ENCODE results near the gene HK3. TPM values are rescaled to one million over a fixed set of nuclear protein-coding genes. Genes with fewer than 3 reads are reported as not detected.

The HK3 gene
- polyA plus RNA-seq, 1 donor (not counting 4 experiments of a cell fraction or from before 2014, with no cell fraction given), result not detected

GRCh38 chr5:176889321-176890280 lies 9.5 kb downstream of the HK3 start:
- FAIRE-seq (no peak), DNase-seq (ENCODE audit: low read depth, low spot score) (no peak)
- Histone ChIP-seq H2AFZ (ENCODE audit: control insufficient read depth, low read length) (no peak overlapping the region), H3K27me3 (ENCODE audit: control insufficient read depth, extremely low read depth, insufficient read depth, low read length) (peaks cover 10% of the 10 kb centered on the region), H3K9me1 (ENCODE audit: control insufficient read depth, extremely low read depth, insufficient read depth, low read length) (no peaks in the 10 kb centered on the region), H3K4me2 (ENCODE audit: control insufficient read depth, extremely low read depth, insufficient read depth, low read depth, low read length) (no peak overlapping the region), H3K4me3 (ENCODE audit: control insufficient read depth in 2 of 3, extremely low read depth in 1 of 3, insufficient read depth in 2 of 3, low read depth in 1 of 3, low read length in 3 of 3) (no peak overlapping the region), H4K20me1 (ENCODE audit: control insufficient read depth, extremely low read depth, insufficient read depth, low read length) (no peaks in the 10 kb centered on the region), H3K9me3 (ENCODE audit: control insufficient read depth, low read depth, low read length) (no peaks in the 10 kb centered on the region), H3K4me1 (ENCODE audit: control insufficient read depth, extremely low read depth, insufficient read depth, low read length) (no peaks in the 10 kb centered on the region), H3K9ac (ENCODE audit: control insufficient read depth, extremely low read depth, insufficient read depth, low read length) (no peak overlapping the region), H3K36me3 (ENCODE audit: control insufficient read depth in 2 of 2, extremely low read depth in 1 of 2, insufficient read depth in 2 of 2, low read length in 2 of 2) (no peaks in the 10 kb centered on the region), H3K79me2 (ENCODE audit: control insufficient read depth, insufficient read depth, low read length) (no peaks in the 10 kb centered on the region), H3K27ac (ENCODE audit: control insufficient read depth, insufficient read depth, low read length) (no peak overlapping the region)
- TF ChIP-seq EZH2 (IDR thresholded peaks at IDR 0.05; ENCODE audit: low read length) (no peak), CTCF (optimal IDR thresholded peaks at IDR 0.05 in 1 of 3, IDR thresholded peaks at IDR 0.05 in 1 of 3, conservative IDR thresholded peaks at IDR 0.05 in 1 of 3; ENCODE audit: extremely low read depth in 1 of 3, insufficient read depth in 2 of 3, low read length in 3 of 3) (no peak)
- dilution Hi-C loops (cut with MboI; ENCODE audit: extremely low pct_ligation_motif_present, low sequenced_read_pairs), result no loop called here

GRCh38 chr5:176888865-176889165 lies 10.3 kb downstream of the HK3 start:
- no peaks in the 10 kb centered on the region for H3K4me1 ChIP-seq (ENCODE audit: control insufficient read depth, extremely low read depth, insufficient read depth, low read length)
- no peak overlapping the region for H3K27ac ChIP-seq (ENCODE audit: control insufficient read depth, insufficient read depth, low read length)
- no peak overlapping the region for H3K4me2 ChIP-seq (ENCODE audit: control insufficient read depth, extremely low read depth, insufficient read depth, low read depth, low read length)
- H3K9ac ChIP-seq (ENCODE audit: control insufficient read depth, extremely low read depth, insufficient read depth, low read length), result no peak overlapping the region
- no peaks in the 10 kb centered on the region for H3K36me3 ChIP-seq (ENCODE audit: control insufficient read depth in 2 of 2, extremely low read depth in 1 of 2, insufficient read depth in 2 of 2, low read length in 2 of 2)
- no peaks in the 10 kb centered on the region for H3K79me2 ChIP-seq (ENCODE audit: control insufficient read depth, insufficient read depth, low read length)
- dilution Hi-C loops (cut with MboI; ENCODE audit: extremely low pct_ligation_motif_present, low sequenced_read_pairs), result no loop called here
- H3K9me3 ChIP-seq (ENCODE audit: control insufficient read depth, low read depth, low read length), result no peaks in the 10 kb centered on the region
- peaks cover 8% of the 10 kb centered on the region for H3K27me3 ChIP-seq (ENCODE audit: control insufficient read depth, extremely low read depth, insufficient read depth, low read length)
- TF ChIP-seq CTCF (optimal IDR thresholded peaks at IDR 0.05 in 1 of 3, IDR thresholded peaks at IDR 0.05 in 1 of 3, conservative IDR thresholded peaks at IDR 0.05 in 1 of 3; ENCODE audit: extremely low read depth in 1 of 3, insufficient read depth in 2 of 3, low read length in 3 of 3) (no peak), EZH2 (IDR thresholded peaks at IDR 0.05; ENCODE audit: low read length) (no peak)
- no peak overlapping the region for H3K4me3 ChIP-seq (ENCODE audit: control insufficient read depth in 2 of 3, extremely low read depth in 1 of 3, insufficient read depth in 2 of 3, low read depth in 1 of 3, low read length in 3 of 3)
- no peak overlapping the region for H2AFZ ChIP-seq (ENCODE audit: control insufficient read depth, low read length)
- H3K9me1 ChIP-seq (ENCODE audit: control insufficient read depth, extremely low read depth, insufficient read depth, low read length), result no peaks in the 10 kb centered on the region
- DNase-seq (ENCODE audit: low read depth, low spot score), result no peak
- H4K20me1 ChIP-seq (ENCODE audit: control insufficient read depth, extremely low read depth, insufficient read depth, low read length), result no peaks in the 10 kb centered on the region
- FAIRE-seq, result no peak

Measured in keratinocyte (primary cell).